Spinal cord (tissue), 10 donors: ENCODE results near the gene ITFG1. TPM values are rescaled to one million over a fixed set of nuclear protein-coding genes. Genes with fewer than 3 reads are reported as not detected.
"Not testable (repeated sequence)": the region's sequence is repeated elsewhere in the genome, so short reads cannot be mapped to it uniquely, and the experiment has no call there.

Source experiments
- DNase-seq, 6 donors: peaks; one replicate each; pipeline versions ENCODE4 v3.0.0 to v3.0.0-alpha.2; 2013 to 2015; ENCODE audit warnings: low spot score in 6 of 6, low read depth in 4 of 6
- H3K27ac ChIP-seq: one replicate; pipeline ENCODE4 v1.5.1; 2013; ENCODE audit warnings: low read depth, low read length, control low read depth
- H3K27me3 ChIP-seq: one replicate; pipeline ENCODE4 v1.6.1; 2013; ENCODE audit warnings: low read length; ENCODE audit not compliant: control insufficient read depth, insufficient read depth
- H3K36me3 ChIP-seq: one replicate; pipeline ENCODE4 v1.6.1; 2013; ENCODE audit warnings: low read length; ENCODE audit not compliant: control insufficient read depth, insufficient read depth
- H3K4me1 ChIP-seq: one replicate; pipeline ENCODE4 v1.6.1; 2013; ENCODE audit warnings: low read length; ENCODE audit not compliant: control insufficient read depth, insufficient read depth
- H3K4me3 ChIP-seq: one replicate; pipeline ENCODE4 v1.5.1; 2013; ENCODE audit warnings: low read depth, low read length, control low read depth
- H3K9me3 ChIP-seq: one replicate; pipeline ENCODE4 v1.6.1; 2013; ENCODE audit warnings: low read length; ENCODE audit not compliant: control insufficient read depth, insufficient read depth
- WGBS: methylation state at CpG from one replicate; pipeline ENCODE4 v1.1.5; 2013; ENCODE audit warnings: missing lambda C conversion rate; ENCODE audit not compliant: insufficient coverage; 5-methylcytosine and 5-hydroxymethylcytosine counted together
- polyA plus RNA-seq, 2 donors: library from polyadenylated mRNA; unstranded; fragments of 120-200 nt; gene quantifications; one replicate each; pipeline ENCODE4 v1.2.1, GENCODE V29; 2013; ENCODE audit not compliant: insufficient read length in 2 of 2
- total RNA-seq, 2 donors: library from RNA; depleted of rRNA in 1 of 2; stranded (reverse); fragments of 120-200 nt in 1 of 2; fragments of >200 nt in 1 of 2; gene quantifications; one replicate each; pipeline versions ENCODE4 v1.2.3 to v1.2.4, GENCODE V29; 2013 to 2014
- donor health status: healthy.

The ITFG1 gene
- total and polyA plus RNA-seq, 4 donors = 96.6 to 180 (median 127) TPM

DNA sequence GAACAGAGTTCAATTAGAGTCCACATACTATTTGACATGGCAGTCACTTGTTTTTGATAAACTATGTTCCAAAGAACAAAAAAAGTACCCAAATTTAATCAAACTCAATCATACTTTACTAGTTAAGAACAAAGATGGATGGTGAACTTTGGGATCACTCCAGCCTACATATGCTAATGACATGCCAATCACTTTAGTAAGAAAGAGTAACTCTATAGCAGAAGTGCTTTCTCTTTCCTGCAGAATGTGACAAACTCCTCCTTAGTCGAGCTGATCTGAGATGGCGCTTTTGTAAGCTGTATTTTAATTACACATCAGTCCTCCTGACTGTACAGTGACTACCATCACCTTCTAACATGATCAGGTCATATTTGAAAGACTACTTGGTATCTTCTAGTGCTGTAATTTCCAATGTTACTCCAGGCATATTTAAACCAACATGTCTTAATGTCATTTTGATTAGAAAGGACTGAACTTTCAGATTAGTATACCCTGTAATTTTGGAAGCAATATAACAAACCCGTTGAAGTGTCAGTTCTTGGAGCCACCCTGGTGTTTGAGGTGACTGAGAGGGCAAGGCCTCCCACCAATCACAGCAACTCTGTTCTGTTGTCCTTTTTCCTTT lies 321.2 kb downstream of the ITFG1 start:
- Histone ChIP-seq H3K27ac (no peak overlapping the region), H3K36me3 (no peaks in the 10 kb centered on the region), H3K27me3 (no peaks in the 10 kb centered on the region), H3K4me1 (peaks cover 5% of the 10 kb centered on the region), H3K4me3 (no peak overlapping the region), H3K9me3 (no peaks in the 10 kb centered on the region)
- DNase-seq = no peak
- 80% methylated on average over 1 of the region's 3 CpGs for WGBS

DNA sequence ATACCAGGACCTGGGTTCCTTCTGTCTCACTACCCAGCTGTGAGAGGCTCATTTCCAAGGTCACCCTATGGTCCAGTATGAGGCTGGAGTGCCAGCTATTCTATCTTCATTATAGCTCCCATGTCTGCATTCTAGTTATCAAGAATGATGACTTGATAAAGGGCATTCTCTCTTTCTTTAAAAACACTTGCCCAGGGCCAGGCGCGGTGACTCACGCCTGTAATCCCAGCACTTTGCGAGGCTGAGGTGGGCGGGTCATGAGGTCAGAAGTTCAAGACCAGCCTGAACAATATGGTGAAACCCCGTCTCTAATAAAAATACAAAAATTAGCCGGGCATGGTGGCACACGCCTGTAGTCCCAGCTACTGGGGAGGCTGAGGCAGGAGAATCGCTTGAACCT lies 322.9 kb downstream of the ITFG1 start:
- H3K4me3 ChIP-seq, DNase-seq, H3K9me3 ChIP-seq, H3K27me3 ChIP-seq, H3K27ac ChIP-seq, H3K4me1 ChIP-seq, H3K36me3 ChIP-seq: not testable (repeated sequence)
- WGBS = 93% methylated on average over 9 of the region's 9 CpGs

- Histone ChIP-seq H3K4me1 (no peaks in the 10 kb centered on the region), H3K27me3 (no peaks in the 10 kb centered on the region), H3K9me3 (no peaks in the 10 kb centered on the region), H3K4me3 (no peak overlapping the region), H3K36me3 (no peaks in the 10 kb centered on the region), H3K27ac (no peak overlapping the region)
- WGBS = 96% methylated on average over 5 of the region's 8 CpGs
- no peak for DNase-seq
Observed at GRCh38 chr16:47136099-47136842, 324.6 kb downstream of the ITFG1 start.

- 93% methylated on average over 3 of the region's 4 CpGs for WGBS
- Histone ChIP-seq H3K36me3 (no peaks in the 10 kb centered on the region), H3K27me3 (no peaks in the 10 kb centered on the region), H3K4me1 (no peaks in the 10 kb centered on the region), H3K4me3 (no peak overlapping the region), H3K9me3 (no peaks in the 10 kb centered on the region), H3K27ac (no peak overlapping the region)
- DNase-seq = no peak
Observed at GRCh38 chr16:47134550-47134949, 326.3 kb downstream of the ITFG1 start.

- Histone ChIP-seq H3K4me3 (no peak overlapping the region), H3K27ac (no peak overlapping the region), H3K4me1 (no peaks in the 10 kb centered on the region), H3K36me3 (no peaks in the 10 kb centered on the region), H3K27me3 (no peaks in the 10 kb centered on the region), H3K9me3 (no peaks in the 10 kb centered on the region)
- peak in 3 of 6 donors; percentile 11 to 66 (median 46) for DNase-seq
Observed at GRCh38 chr16:47132308-47132707, 328.6 kb downstream of the ITFG1 start.

DNA sequence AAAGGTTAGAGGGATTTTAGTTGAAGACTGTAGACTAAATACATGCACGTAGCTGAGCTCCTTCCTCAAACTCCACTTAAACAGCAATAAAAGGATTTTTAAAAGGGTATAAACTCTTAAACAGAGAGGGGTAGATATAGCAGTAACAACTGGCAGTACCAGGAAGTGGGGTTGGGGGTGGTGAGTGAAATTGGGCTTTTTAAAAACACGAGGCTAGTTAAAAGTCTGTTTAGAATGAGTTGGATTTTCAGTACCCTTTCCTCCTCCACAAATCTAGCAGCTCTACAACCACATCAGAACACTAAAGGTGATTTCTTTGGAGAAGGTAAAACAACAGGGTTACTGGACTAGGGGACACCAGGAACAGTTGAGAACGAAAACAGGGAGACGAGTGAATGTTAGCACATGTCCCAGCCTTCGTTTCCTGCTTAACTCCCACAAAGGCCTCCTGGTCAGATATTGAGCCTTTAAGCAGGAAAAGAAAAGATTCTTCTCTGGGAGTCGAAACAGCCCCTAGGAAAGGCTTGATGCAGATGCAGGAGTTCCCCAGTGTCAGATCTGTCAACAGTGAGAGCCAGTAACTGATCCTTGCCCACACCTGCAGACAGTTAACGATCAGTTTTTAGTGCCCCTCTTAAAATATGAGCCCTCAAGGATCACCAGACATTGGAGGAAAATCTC lies 331.0 kb downstream of the ITFG1 start:
- H3K36me3 ChIP-seq = no peaks in the 10 kb centered on the region
- H3K4me3 ChIP-seq = no peak overlapping the region
- no peaks in the 10 kb centered on the region for H3K27me3 ChIP-seq
- H3K9me3 ChIP-seq = no peaks in the 10 kb centered on the region
- no peak overlapping the region for H3K27ac ChIP-seq
- DNase-seq = no peak
- 87% methylated on average over 3 of the region's 7 CpGs for WGBS
- H3K4me1 ChIP-seq = no peaks in the 10 kb centered on the region

DNA sequence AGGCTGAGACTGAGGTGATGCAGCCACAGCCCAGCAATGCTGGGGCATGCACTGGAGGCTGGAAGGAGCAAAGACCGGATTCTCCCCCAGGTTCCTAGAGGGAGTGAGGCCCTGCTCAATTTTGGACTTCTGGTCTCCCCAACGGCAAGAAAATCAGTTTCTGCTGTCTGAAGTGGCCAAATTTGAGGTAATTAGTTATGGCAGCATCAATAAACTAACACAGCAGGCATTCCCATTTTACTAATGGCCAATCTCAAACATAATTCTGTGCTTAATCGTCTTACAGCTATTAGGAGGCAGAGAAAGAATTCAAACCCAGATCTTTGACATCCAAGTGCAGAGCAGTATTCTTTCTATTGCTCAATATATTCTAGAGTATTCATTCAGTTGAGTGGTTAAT lies 333.3 kb downstream of the ITFG1 start:
- Histone ChIP-seq H3K36me3 (no peaks in the 10 kb centered on the region), H3K27me3 (no peaks in the 10 kb centered on the region), H3K27ac (no peak overlapping the region), H3K4me1 (no peaks in the 10 kb centered on the region), H3K9me3 (no peaks in the 10 kb centered on the region), H3K4me3 (no peak overlapping the region)
- no CpG with 5 or more reads among the region's 3 CpGs for WGBS
- no peak for DNase-seq

GRCh38 chr16:47125757-47126156 lies 335.1 kb downstream of the ITFG1 start:
- no peaks in the 10 kb centered on the region for H3K4me1 ChIP-seq
- H3K4me3 ChIP-seq = no peak overlapping the region
- H3K36me3 ChIP-seq = no peaks in the 10 kb centered on the region
- H3K9me3 ChIP-seq = no peaks in the 10 kb centered on the region
- H3K27ac ChIP-seq = no peak overlapping the region
- H3K27me3 ChIP-seq = no peaks in the 10 kb centered on the region
- DNase-seq = no peak
- 100% methylated on average over 3 of the region's 4 CpGs for WGBS

GRCh38 chr16:47113130-47113529 lies 347.7 kb downstream of the ITFG1 start:
- Histone ChIP-seq H3K27ac (no peak overlapping the region), H3K4me3 (no peak overlapping the region), H3K4me1 (no peaks in the 10 kb centered on the region), H3K27me3 (no peaks in the 10 kb centered on the region), H3K9me3 (no peaks in the 10 kb centered on the region), H3K36me3 (peaks cover 2% of the 10 kb centered on the region)
- 100% methylated on average over 2 of the region's 2 CpGs for WGBS
- DNase-seq = no peak

DNA sequence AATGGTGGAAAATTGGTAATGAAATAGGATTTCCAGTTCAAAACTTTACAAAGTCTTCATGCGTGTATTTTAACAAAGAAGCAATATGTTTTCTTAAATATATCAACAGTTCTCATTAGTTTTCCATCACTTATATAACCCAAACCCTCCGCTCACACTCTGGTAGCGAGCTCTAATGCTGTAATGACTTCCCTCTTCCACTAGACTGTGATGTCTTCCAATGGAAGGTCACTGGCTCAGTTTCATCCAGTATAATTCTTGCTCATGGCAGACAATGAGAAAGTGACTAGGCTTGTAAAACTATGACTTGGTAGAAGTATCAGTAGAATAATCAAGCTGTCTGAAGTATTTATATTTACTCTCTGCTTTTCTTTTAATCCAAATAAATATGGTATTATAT lies 349.9 kb downstream of the ITFG1 start:
- peaks cover 9% of the 10 kb centered on the region for H3K36me3 ChIP-seq
- DNase-seq = no peak
- H3K27ac ChIP-seq = no peak overlapping the region
- no CpG with 5 or more reads among the region's 3 CpGs for WGBS
- H3K9me3 ChIP-seq = no peaks in the 10 kb centered on the region
- no peaks in the 10 kb centered on the region for H3K4me1 ChIP-seq
- no peak overlapping the region for H3K4me3 ChIP-seq
- no peaks in the 10 kb centered on the region for H3K27me3 ChIP-seq
